ENCODE data around the gene ACAP3.
"Not testable (repeated sequence)": the region's sequence is repeated elsewhere in the genome, so short reads cannot be mapped to it uniquely, and the experiment has no call there.

- not testable (repeated sequence) for TF ChIP-seq RARB (CRISPR knock-in tag; IDR thresholded peaks at IDR 0.05); GLIS3 (CRISPR knock-in tag; IDR thresholded peaks at IDR 0.05); ZFP3 (CRISPR knock-in tag; IDR thresholded peaks at IDR 0.05); BACH2 (CRISPR knock-in tag; IDR thresholded peaks at IDR 0.05; ENCODE audit: borderline replicate concordance); CSDC2 (CRISPR knock-in tag; IDR thresholded peaks at IDR 0.05); ZFP30 (CRISPR knock-in tag; IDR thresholded peaks at IDR 0.05); ZNF565 (CRISPR knock-in tag; conservative IDR thresholded peaks at IDR 0.05; ENCODE audit: low read depth); ARNTL (CRISPR knock-in tag; IDR thresholded peaks at IDR 0.05; ENCODE audit: borderline replicate concordance, low read depth); ZNF8 (CRISPR knock-in tag; IDR thresholded peaks at IDR 0.05); SNAI2 (CRISPR knock-in tag; IDR thresholded peaks at IDR 0.05)
- TF ChIP-seq, protein P1, sequence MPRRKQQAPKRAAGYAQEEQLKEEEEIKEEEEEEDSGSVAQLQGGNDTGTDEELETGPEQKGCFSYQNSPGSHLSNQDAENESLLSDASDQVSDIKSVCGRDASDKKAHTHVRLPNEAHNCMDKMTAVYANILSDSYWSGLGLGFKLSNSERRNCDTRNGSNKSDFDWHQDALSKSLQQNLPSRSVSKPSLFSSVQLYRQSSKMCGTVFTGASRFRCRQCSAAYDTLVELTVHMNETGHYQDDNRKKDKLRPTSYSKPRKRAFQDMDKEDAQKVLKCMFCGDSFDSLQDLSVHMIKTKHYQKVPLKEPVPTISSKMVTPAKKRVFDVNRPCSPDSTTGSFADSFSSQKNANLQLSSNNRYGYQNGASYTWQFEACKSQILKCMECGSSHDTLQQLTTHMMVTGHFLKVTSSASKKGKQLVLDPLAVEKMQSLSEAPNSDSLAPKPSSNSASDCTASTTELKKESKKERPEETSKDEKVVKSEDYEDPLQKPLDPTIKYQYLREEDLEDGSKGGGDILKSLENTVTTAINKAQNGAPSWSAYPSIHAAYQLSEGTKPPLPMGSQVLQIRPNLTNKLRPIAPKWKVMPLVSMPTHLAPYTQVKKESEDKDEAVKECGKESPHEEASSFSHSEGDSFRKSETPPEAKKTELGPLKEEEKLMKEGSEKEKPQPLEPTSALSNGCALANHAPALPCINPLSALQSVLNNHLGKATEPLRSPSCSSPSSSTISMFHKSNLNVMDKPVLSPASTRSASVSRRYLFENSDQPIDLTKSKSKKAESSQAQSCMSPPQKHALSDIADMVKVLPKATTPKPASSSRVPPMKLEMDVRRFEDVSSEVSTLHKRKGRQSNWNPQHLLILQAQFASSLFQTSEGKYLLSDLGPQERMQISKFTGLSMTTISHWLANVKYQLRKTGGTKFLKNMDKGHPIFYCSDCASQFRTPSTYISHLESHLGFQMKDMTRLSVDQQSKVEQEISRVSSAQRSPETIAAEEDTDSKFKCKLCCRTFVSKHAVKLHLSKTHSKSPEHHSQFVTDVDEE (CRISPR knock-in tag; IDR thresholded peaks at IDR 0.05): not testable (repeated sequence)
- TF ChIP-seq, protein P2, sequence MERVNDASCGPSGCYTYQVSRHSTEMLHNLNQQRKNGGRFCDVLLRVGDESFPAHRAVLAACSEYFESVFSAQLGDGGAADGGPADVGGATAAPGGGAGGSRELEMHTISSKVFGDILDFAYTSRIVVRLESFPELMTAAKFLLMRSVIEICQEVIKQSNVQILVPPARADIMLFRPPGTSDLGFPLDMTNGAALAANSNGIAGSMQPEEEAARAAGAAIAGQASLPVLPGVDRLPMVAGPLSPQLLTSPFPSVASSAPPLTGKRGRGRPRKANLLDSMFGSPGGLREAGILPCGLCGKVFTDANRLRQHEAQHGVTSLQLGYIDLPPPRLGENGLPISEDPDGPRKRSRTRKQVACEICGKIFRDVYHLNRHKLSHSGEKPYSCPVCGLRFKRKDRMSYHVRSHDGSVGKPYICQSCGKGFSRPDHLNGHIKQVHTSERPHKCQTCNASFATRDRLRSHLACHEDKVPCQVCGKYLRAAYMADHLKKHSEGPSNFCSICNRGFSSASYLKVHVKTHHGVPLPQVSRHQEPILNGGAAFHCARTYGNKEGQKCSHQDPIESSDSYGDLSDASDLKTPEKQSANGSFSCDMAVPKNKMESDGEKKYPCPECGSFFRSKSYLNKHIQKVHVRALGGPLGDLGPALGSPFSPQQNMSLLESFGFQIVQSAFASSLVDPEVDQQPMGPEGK (CRISPR knock-in tag; IDR thresholded peaks at IDR 0.05; ENCODE audit: borderline replicate concordance): not testable (repeated sequence)
- TF ChIP-seq, protein P3, sequence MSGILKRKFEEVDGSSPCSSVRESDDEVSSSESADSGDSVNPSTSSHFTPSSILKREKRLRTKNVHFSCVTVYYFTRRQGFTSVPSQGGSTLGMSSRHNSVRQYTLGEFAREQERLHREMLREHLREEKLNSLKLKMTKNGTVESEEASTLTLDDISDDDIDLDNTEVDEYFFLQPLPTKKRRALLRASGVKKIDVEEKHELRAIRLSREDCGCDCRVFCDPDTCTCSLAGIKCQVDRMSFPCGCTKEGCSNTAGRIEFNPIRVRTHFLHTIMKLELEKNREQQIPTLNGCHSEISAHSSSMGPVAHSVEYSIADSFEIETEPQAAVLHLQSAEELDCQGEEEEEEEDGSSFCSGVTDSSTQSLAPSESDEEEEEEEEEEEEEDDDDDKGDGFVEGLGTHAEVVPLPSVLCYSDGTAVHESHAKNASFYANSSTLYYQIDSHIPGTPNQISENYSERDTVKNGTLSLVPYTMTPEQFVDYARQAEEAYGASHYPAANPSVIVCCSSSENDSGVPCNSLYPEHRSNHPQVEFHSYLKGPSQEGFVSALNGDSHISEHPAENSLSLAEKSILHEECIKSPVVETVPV (CRISPR knock-in tag; IDR thresholded peaks at IDR 0.05): not testable (repeated sequence)
These were observed 8.5 kb upstream of the ACAP3 start for GRCh38 chr1:1316199-1316598.
